Fibroblast of the aortic adventitia (primary cell): Measurements from ENCODE around the gene PTPN22. TPM values are rescaled to one million over a fixed set of nuclear protein-coding genes. Genes with fewer than 3 reads are reported as not detected.

Experiments
- DNase-seq: peaks from one replicate; pipeline ENCODE4 v3.0.0-alpha.2; 2010; ENCODE audit warnings: low read depth
- H3K4me3 ChIP-seq: 2 replicates; pipeline ENCODE4 v1.5.1; 2011; ENCODE audit warnings: low read depth, mild to moderate bottlenecking, control low read depth, low read length, moderate library complexity
- total RNA-seq: library from RNA; depleted of rRNA; stranded (reverse); fragments of >200 nt; gene quantifications from 2 replicates; pipeline ENCODE4 v1.2.3, GENCODE V29; 2012; ENCODE audit warnings: low replicate concordance
- TF ChIP-seq, protein P1 (sequence below): IDR thresholded peaks from 2 replicates; pipeline ENCODE4 v1.5.1; 2011; ENCODE audit warnings: mild to moderate bottlenecking, low read length, control low read depth, inconsistent platforms; ENCODE audit not compliant: insufficient read depth

PTPN22 gene
- total RNA-seq, 1 donor = 0.99 TPM

DNA sequence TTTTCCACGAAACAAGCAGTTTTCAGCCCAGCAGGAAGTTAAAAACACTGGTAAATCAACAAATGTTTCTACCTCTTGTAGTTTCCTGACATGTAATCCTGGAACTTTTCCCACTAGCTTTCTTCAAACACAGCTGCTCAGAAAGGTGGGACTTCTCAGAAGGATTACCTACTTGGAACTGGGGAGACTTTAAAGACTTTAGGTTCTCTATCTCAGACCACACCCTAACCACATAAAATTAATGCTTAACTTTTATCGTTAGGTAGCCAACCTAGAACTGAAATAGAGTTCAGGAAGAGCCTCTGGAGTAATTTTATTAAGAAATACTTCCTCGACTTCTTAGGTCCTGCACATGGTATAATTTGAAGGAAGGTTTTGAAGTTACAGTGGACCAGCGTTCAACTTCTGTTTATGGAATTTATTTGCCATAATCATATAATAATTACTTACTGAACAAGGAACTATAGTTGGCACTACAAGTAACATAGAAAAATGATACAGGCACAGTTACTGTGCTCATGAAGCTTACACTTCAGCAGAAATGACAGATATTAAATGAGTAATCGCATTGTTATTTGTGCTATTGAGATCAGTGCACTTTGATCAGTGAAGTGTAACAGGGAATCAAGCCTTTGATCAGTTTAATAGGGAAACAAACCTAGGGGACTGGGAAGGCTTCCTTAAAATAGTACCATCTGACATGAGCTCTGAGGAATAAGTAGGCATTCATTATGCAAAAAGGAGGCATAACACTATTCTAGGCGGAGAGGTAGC, 16.1 kb upstream of the PTPN22 start, which contains the start of gene BCL2L15:
Gene BCL2L15 (minus strand): TSS at position 180 of the 774 bp plus-strand sequence. CDS start 206 bp downstream, outside the sequence.
- no peak for DNase-seq
- no peak within 1 kb of the TSS for H3K4me3 ChIP-seq
- TF ChIP-seq, protein P1, sequence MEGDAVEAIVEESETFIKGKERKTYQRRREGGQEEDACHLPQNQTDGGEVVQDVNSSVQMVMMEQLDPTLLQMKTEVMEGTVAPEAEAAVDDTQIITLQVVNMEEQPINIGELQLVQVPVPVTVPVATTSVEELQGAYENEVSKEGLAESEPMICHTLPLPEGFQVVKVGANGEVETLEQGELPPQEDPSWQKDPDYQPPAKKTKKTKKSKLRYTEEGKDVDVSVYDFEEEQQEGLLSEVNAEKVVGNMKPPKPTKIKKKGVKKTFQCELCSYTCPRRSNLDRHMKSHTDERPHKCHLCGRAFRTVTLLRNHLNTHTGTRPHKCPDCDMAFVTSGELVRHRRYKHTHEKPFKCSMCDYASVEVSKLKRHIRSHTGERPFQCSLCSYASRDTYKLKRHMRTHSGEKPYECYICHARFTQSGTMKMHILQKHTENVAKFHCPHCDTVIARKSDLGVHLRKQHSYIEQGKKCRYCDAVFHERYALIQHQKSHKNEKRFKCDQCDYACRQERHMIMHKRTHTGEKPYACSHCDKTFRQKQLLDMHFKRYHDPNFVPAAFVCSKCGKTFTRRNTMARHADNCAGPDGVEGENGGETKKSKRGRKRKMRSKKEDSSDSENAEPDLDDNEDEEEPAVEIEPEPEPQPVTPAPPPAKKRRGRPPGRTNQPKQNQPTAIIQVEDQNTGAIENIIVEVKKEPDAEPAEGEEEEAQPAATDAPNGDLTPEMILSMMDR = no peak

DNA sequence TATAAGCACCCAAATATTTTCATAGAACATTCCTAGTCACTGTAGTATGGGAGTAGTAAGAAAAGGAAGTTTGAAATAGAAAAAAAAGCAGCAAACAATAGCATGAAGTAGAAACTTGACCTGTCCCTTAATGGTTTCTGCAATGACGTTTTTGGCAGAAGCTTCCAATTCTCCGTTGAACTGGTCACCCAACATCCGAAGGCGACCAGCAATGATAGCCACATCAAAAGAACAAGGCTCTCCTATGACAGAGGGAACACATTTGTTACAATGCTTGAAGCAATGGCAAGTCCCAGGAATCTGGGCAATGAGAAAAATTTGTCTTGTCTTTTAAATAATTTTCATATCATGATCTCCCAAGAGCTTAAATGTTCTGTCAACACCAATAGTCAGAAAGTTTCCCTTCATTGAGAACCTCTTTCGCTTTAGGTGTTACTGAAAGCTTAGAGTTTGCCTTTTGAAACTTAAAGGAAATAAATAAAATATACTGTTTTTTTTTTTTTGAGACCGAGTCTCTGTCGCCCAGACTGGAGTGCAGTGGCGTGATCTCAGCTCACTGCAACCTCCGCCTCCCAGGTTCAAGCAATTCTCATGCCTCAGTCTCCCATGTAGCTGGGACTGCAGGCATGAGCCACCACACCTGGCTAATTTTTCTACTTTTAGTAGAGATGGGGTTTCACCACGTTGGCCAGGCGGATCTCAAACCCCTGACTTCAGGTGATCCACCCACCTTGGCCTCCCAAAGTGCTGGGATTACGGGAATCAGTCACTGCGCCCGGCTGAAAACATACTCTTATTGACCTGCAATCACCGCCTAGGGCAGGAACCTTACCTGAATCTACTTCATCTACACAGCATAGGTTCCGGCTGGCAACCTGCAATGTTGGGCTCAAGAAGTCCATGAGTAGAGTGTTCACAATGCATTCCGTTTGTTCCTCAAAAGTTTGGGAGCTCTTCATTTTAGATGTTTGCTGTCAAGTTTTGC, 15.2 kb upstream of the PTPN22 start:
- DNase-seq = no peak
- H3K4me3 ChIP-seq = no peak overlapping the region
- TF ChIP-seq, protein P1 = no peak

DNA sequence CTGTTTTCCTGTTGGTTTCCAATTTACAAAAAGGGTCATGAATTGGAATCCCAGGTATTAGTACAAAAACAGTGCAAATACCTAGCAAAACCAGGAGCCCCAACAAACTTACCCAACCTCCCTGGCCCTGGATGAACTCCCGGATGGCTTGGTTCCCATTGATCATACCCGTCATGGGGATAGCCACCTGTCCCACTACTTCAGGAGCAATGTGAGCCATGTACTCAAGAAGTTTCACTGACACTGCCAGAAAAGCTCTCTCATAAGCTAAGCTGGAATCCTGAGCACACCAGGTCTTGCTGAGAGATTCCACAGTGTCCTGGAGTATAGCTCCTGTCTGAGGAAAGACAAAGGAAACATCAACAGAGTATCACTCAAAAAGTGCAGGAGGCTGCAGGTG, 10.1 kb upstream of the PTPN22 start:
- TF ChIP-seq, protein P1 = no peak
- DNase-seq = no peak
- no peak overlapping the region for H3K4me3 ChIP-seq

DNA sequence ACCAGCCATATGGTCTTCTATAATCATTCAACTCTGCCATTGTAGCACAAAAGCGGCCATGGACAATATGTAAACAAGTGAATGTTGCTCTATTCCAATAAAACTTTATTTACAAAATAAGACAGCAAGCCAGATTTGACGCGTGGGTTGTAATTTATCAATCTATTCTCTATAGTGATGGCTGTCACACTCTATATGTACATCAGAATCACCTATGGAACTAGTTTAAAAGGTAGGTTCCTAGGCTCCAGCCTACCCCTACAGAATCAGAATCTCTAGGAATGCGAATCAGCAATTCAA, 8.2 kb upstream of the PTPN22 start:
- TF ChIP-seq, protein P1 = no peak

DNA sequence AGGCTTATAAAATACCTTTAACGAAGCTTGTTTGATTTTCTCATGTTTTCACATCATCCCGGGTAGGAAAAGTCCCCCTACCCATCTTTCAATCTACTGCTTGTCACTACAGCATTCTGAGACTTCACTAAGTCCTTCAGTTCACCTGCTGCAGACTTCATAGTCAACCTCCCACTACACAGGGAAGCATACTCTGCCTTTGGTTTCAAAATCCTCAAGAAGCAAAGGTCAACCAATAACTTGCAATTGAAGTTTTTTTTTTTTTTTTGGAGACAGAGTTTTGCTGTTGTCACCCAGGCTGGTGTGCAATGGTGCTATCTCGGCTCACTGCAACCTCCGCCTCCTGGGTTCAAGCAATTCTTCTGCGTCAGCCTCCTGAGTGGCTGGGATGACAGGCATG, 4.7 kb upstream of the PTPN22 start:
- DNase-seq = no peak
- TF ChIP-seq, protein P1 = no peak
- H3K4me3 ChIP-seq = no peak overlapping the region

More for the DNA sequence above, 8.2 kb upstream of the PTPN22 start:
- DNase-seq = no peak
- no peak overlapping the region for H3K4me3 ChIP-seq

DNA sequence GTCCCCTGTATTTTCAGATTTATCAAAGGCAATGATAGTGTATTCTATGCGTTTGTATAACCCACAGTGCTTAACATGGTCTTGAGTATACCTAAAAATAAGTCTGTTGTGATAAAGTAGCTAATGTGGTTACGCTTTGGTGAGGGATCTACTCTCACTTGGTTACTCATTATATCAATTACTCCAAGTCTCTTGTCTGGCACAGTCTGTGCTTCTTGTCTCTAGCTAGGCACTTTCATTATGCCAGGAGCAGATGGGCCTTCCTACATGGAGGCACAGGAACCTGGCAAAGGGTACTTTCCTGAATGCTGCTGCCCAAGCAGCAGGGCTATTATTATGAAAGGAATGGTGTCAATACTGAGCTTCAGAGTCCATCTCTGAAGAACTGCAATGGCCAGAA, 4.2 kb upstream of the PTPN22 start:
- no peak overlapping the region for H3K4me3 ChIP-seq
- no peak for DNase-seq
- TF ChIP-seq, protein P1 = no peak
